ENCODE results near the gene RELL2. TPM values are rescaled to one million over a fixed set of nuclear protein-coding genes. Genes with fewer than 3 reads are reported as not detected.
A peak's percentile ranks its signal among the peaks of the same experiment; 100 is the strongest.

The RELL2 gene
- total RNA-seq, 4 donors from 2014 or later: 2.3 to 5.4 (median 2.8) TPM

DNA sequence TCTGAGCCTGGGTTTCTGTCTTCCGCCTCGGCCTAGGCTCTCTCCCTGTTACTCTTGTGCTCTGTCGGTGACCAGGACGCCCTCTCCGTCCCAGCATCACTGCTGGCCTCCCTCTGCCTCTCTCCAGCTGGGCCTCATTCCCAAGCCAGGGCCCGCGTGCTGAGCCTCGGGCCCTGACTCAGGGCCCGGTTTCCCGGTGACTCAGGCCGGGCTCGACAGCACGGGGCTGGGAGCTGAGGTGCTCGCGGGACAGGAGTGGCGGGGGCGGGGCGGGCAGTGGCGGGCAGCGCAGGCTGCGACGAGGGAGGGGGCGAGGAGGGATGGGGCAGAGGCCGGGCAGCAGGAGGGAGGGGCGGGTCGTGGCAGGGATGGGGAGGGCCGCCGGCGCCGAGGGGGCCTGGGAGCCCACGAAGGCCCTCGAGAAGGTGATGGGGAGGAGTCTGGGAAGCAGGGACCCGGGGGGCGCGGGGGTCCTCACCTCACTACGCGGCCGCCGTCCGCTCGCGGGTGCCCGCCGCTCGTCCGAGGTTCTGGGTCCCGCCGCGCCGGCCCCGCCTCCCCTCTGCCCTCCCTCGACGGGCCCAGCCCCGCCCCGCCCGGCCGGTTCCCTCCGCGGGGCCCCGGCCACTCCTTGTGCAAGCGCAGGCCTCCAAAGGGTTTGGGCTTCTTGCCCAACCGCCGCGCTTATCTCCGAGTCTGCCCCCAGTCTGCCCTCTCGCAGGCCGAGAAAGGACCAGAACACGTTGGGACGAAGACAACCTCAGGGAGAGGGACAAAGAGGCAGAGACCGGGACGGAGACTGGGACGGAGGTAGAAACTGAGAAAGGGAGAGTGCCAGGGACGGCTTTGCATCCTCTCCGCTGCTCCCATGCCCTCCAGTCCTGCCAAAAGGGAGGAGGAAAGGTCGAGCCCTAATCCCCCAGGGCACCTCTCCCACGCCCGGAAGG, 45.2 kb downstream of the RELL2 start, which contains the start of gene ARAP3:
TSS of gene ARAP3 (minus strand) at position 536 of the 947 bp plus-strand sequence. CDS start 1,744 bp downstream, outside the sequence.
- WGBS, 2 donors (ENCODE audit: low coverage in 1 of 2): 11% methylated on average over 3 of the region's 77 CpGs; no CpG with 5 or more reads in 1 of the 2 donors
- Histone ChIP-seq H3K27me3 (no peaks in the 10 kb centered on the region), H3K4me3 (peak within 1 kb of the TSS; percentile 37 to 64), H3K9me3 (no peaks in the 10 kb centered on the region), H3K4me1 (peaks cover 0 to 28% (median 6%) of the 10 kb centered on the region in 3 donors), H3K36me3 (no peaks in the 10 kb centered on the region), H3K27ac (peak within 1 kb of the TSS in 3 of 4 donors; percentile 76 to 80 (median 77))
- TF ChIP-seq POLR2AphosphoS5 (IDR thresholded peaks at IDR 0.05) (peak; percentile 29), EP300 (IDR thresholded peaks at IDR 0.05) (no peak)
- ATAC-seq: peak; percentile 91

- ATAC-seq: no peak
- TF ChIP-seq POLR2A (IDR thresholded peaks at IDR 0.05) (no peak), EP300 (IDR thresholded peaks at IDR 0.05) (no peak)
- TF ChIP-seq, protein P1, sequence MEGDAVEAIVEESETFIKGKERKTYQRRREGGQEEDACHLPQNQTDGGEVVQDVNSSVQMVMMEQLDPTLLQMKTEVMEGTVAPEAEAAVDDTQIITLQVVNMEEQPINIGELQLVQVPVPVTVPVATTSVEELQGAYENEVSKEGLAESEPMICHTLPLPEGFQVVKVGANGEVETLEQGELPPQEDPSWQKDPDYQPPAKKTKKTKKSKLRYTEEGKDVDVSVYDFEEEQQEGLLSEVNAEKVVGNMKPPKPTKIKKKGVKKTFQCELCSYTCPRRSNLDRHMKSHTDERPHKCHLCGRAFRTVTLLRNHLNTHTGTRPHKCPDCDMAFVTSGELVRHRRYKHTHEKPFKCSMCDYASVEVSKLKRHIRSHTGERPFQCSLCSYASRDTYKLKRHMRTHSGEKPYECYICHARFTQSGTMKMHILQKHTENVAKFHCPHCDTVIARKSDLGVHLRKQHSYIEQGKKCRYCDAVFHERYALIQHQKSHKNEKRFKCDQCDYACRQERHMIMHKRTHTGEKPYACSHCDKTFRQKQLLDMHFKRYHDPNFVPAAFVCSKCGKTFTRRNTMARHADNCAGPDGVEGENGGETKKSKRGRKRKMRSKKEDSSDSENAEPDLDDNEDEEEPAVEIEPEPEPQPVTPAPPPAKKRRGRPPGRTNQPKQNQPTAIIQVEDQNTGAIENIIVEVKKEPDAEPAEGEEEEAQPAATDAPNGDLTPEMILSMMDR (IDR thresholded peaks at IDR 0.05): no peak
- no peaks in the 10 kb centered on the region for H3K9me3 ChIP-seq
- no peak overlapping the region for H3K4me3 ChIP-seq
- H3K27ac ChIP-seq: no peak overlapping the region
- no peaks in the 10 kb centered on the region for H3K36me3 ChIP-seq
- H3K4me1 ChIP-seq: peaks cover 0 to 28% (median 6%) of the 10 kb centered on the region in 3 donors
- no peaks in the 10 kb centered on the region for H3K27me3 ChIP-seq
These were observed 46.9 kb downstream of the RELL2 start for GRCh38 chr5:141683596-141684141.

DNA sequence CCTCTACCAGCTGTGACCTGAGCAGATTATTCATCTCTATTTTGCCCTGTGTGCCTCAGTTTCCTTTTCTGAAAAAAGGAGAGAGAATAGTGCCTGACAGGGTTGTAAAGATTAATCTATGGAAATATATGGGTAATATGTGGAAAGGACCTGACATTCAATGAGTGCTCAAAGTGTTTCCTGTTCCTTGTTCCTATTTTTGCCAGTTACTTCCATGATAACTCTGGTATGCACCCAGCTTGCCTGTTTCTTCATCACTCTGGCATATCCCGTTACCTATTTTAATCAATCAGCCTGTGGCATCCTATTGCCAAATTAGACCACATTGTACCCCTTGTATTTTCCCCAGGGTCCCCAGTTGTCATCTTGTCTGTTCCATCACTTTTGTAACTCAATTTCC, 48.8 kb downstream of the RELL2 start:
- 83 to 100% methylated on average over 1 of the region's 1 CpG for WGBS, 2 donors (ENCODE audit: low coverage in 1 of 2)
- no peak overlapping the region for H3K27ac ChIP-seq
- no peak for ATAC-seq

GRCh38 chr5:141686648-141687416, 50.0 kb downstream of the RELL2 start:
- no peak for ATAC-seq

More for the DNA sequence above, 48.8 kb downstream of the RELL2 start:
- Histone ChIP-seq H3K9me3 (no peaks in the 10 kb centered on the region), H3K4me3 (no peak overlapping the region), H3K4me1 (peaks cover 0 to 22% (median 6%) of the 10 kb centered on the region in 3 donors), H3K36me3 (no peaks in the 10 kb centered on the region), H3K27me3 (peaks cover 19% of the 10 kb centered on the region)
- TF ChIP-seq, protein P1 (IDR thresholded peaks at IDR 0.05): no peak
- TF ChIP-seq POLR2AphosphoS5 (IDR thresholded peaks at IDR 0.05) (no peak), POLR2A (IDR thresholded peaks at IDR 0.05) (no peak), EP300 (IDR thresholded peaks at IDR 0.05) (no peak)

More at GRCh38 chr5:141686648-141687416, 50.0 kb downstream of the RELL2 start:
- Histone ChIP-seq H3K27me3 (peaks cover 23% of the 10 kb centered on the region), H3K4me3 (no peak overlapping the region), H3K36me3 (no peaks in the 10 kb centered on the region), H3K4me1 (peaks cover 0 to 11% (median under 1%) of the 10 kb centered on the region in 3 donors), H3K9me3 (no peaks in the 10 kb centered on the region), H3K27ac (no peak overlapping the region)
- no peak for TF ChIP-seq POLR2AphosphoS5 (IDR thresholded peaks at IDR 0.05)
- TF ChIP-seq, protein P1 (IDR thresholded peaks at IDR 0.05): no peak
- WGBS, 2 donors (ENCODE audit: low coverage in 1 of 2): 73 to 82% methylated on average over 3 of the region's 3 CpGs

Small RNA genes lying within 50 kb of the gene (small RNA-seq; reads per million reads assigned to genes)
- gene RPS27AP10: 0 reads per million in 4 donors

Other genes starting within 250 kb of the RELL2 start
- gene PCDHGB4, start 249.3 kb upstream of the RELL2 start, total RNA-seq: 10 to 100 TPM in 1 of 4 donors, 1 to 10 TPM in 3; 3.1 to 14.8 (median 6.0) TPM
- gene PCDHGA8, start 244.4 kb upstream of the RELL2 start, total RNA-seq: 1 to 10 TPM; 3.0 to 6.8 (median 3.6) TPM
- 10 to 100 TPM in 2 of 4 donors, 1 to 10 TPM in 2; 4.0 to 12.9 (median 9.8) TPM for gene PCDHGB5, start 239.1 kb upstream of the RELL2 start, total RNA-seq
- gene PCDHGA9, start 234.2 kb upstream of the RELL2 start, total RNA-seq: 1 to 10 TPM; 3.3 to 8.6 (median 5.9) TPM
- gene PCDHGB6, start 229.0 kb upstream of the RELL2 start, total RNA-seq: 10 to 100 TPM in 1 of 4 donors, 1 to 10 TPM in 3; 5.7 to 11.7 (median 6.5) TPM
- gene PCDHGA10, start 224.0 kb upstream of the RELL2 start, total RNA-seq: 1 to 10 TPM; 2.9 to 8.2 (median 4.7) TPM
- 10 to 100 TPM; 12.3 to 19.3 (median 15.3) TPM for gene PCDHGB7, start 219.3 kb upstream of the RELL2 start, total RNA-seq
- 10 to 100 TPM in 1 of 4 donors, 1 to 10 TPM in 3; 1.9 to 12.3 (median 3.9) TPM for gene PCDHGA11, start 215.9 kb upstream of the RELL2 start, total RNA-seq
- gene PCDHGA12, start 206.5 kb upstream of the RELL2 start, total RNA-seq: 10 to 100 TPM in 1 of 4 donors, 1 to 10 TPM in 3; 5.3 to 15.4 (median 9.8) TPM
- 10 to 100 TPM; 52.6 to 95.6 (median 63.2) TPM for gene PCDHGC3, start 161.0 kb upstream of the RELL2 start, total RNA-seq
- gene PCDHGC4, start 152.0 kb upstream of the RELL2 start, total RNA-seq: 10 to 100 TPM in 1 of 4 donors, 1 to 10 TPM in 2, under 1 TPM in 1; 0.10 to 12.9 (median 2.4) TPM
- 1 to 10 TPM in 3 of 4 donors, under 1 TPM in 1; 0.07 to 5.1 (median 1.8) TPM for gene PCDHGC5, start 147.9 kb upstream of the RELL2 start, total RNA-seq
- gene DIAPH1, start 18.0 kb upstream of the RELL2 start, total RNA-seq: 10 to 100 TPM; 35.2 to 62.3 (median 53.4) TPM
- gene HDAC3, start 148 bp upstream of the RELL2 start, total RNA-seq: 10 to 100 TPM; 35.4 to 77.8 (median 37.7) TPM
- gene FCHSD1, start 14.4 kb downstream of the RELL2 start, total RNA-seq: 10 to 100 TPM in 3 of 4 donors, 1 to 10 TPM in 1; 8.2 to 14.8 (median 13.3) TPM
- 1 to 10 TPM; 5.3 to 7.2 (median 6.2) TPM for gene ARAP3, start 45.2 kb downstream of the RELL2 start, total RNA-seq
- gene PCDH1, start 241.4 kb downstream of the RELL2 start, total RNA-seq: 10 to 100 TPM; 23.0 to 52.8 (median 30.9) TPM